ENCODE results near the gene TAB3.

TAB3 gene, protein sequence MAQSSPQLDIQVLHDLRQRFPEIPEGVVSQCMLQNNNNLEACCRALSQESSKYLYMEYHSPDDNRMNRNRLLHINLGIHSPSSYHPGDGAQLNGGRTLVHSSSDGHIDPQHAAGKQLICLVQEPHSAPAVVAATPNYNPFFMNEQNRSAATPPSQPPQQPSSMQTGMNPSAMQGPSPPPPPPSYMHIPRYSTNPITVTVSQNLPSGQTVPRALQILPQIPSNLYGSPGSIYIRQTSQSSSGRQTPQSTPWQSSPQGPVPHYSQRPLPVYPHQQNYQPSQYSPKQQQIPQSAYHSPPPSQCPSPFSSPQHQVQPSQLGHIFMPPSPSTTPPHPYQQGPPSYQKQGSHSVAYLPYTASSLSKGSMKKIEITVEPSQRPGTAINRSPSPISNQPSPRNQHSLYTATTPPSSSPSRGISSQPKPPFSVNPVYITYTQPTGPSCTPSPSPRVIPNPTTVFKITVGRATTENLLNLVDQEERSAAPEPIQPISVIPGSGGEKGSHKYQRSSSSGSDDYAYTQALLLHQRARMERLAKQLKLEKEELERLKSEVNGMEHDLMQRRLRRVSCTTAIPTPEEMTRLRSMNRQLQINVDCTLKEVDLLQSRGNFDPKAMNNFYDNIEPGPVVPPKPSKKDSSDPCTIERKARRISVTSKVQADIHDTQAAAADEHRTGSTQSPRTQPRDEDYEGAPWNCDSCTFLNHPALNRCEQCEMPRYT

DNA sequence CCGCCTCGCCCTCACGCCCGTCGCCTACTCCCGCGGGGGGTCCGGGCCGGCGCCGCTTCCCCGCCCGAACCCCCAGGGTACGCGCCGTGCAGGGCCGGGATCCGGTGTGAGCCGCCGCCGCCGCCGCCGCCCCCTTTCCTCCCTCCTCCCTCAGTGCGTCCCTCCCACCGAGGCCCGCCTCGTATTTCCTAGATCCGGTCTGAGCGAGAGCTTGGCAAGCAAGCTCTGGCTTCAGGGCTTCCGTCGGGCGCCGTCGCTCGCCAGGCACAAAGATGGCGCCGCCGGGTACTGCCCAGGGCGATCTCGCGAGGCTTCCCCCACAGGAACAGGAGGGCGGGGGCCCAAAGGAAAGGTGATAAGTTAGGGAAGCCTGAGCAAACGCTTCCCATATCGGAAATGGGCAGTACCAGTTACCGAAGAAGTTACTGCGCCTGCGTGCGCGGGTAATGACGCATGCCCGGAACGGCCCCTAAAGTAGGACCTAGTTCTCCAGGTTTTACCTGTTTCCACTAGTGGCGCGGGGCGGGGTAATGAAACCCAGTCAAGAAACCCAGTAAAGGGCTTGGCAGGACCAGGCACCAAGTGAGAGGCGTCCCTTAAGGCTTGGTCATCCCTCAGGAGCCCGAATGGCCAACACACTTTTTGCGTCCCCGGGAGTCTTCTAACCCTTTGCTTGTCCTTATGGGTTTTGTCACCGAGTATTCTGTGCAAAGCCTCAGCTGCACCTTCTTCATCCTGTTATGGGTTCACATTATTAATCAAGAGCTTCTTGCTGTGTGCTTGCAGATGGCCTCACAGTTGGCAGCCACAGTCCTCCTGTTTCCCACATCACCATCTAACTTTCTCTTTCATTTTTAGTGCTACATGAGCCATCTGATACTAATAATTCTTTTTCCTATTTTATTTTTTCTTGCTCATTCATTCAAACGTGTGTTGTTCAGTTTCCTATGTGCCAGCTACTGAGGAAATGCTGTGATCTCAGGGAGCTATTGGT lies at the start of gene TAB3:
Gene TAB3, minus strand, starts transcription at position 108 of the 994 bp plus-strand sequence. CDS start 29,666 bp downstream, outside the sequence.
- peak; percentile 91 for DNase-seq (ENCODE audit: low spot score)

DNA sequence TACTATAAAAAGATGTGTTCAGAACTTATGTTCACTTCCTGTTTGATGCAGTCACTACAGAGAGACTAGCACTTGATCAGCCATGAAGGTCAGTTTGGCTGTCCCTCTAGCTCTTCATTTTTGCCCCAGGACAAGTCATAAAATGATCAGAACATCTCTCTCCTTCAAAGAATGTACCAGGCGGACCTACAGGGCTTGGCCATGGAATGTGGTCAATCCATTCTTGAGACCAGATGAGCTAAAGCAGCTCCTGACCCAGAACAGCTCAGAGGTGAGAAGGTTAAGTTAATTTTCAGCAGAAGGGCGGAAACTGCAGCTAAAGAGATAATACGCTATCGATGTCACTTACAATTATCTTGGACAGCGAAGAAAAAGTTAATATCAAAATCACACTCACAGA lies 49.2 kb upstream of the TAB3 start:
- no peak for DNase-seq (ENCODE audit: low spot score)

DNA sequence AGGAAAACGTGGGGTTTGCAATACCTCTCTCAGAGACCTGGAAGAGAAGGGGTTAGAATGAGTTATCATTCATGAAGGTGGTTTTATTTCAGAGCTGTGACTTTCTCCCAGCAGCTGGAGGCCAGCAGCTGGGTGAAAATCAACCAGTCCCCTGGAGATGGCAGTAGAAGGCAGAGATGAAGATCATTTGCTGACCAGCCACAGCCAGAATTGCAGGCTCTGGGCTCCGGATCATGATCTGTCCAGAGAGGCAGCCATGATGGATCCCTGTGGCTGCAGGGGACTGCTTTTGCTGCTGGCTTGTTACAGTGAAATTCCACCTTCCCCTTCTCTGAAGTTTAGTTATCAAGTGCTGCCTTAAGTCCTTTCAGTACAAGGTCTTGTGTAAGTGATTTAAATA lies 46.9 kb upstream of the TAB3 start:
- peak; percentile 52 for DNase-seq (ENCODE audit: low spot score)

DNA sequence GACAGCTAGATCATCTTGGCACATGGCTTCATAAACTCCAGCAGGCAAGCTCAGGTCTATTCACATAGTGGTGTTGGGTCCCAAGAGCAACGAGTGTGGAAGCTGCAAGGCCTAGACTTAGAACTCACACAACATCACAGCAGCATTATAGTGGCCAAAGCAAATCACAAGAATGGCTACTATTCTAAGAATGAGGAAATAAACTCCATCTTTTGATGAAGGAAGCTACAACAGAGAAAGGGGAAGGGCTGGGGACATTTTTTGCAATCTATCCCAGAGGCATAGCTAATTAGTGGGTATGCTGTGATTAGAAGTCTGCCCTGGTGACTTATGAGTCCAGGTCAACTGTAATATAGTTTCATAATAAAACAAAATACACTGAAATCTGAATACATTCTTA lies 42.9 kb upstream of the TAB3 start:
- no peak for DNase-seq (ENCODE audit: low spot score)

DNA sequence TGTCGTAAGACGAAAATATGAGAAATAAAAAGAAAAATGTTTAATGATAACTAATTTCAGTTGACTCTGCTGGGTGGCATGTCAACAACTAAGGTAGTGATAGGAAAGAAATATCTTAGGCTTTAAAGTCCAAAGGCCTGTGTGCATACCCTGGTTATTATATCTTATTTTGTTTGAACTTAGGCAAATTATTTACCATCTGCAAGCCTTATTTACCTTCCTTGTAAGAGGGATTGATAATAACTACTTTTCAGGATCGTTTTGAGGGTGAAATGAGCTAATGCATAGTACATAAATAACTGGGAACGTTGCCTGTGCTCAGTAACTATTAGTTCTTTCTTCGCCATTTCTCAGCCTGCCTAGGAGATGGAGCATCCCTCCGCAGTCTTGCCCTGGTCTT lies 41.6 kb upstream of the TAB3 start:
- no peak for DNase-seq (ENCODE audit: low spot score)

DNA sequence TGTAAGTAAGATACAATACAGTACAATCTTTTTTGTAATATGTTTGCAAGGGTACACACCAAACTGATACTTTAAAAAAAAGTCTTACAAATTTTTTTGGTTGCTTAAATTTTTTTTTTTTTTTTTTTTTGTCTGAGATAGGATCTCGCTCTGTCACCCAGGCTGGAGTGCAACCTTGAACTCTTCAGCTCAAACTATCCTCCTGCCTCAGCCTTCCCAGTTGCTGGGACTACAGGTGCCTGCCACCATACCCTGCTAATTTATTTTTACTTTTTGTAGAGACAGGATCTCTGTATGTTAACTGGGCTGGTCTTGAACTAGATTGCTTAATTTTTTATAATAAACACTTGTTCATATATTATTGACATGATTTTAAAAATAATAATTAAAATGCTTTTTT lies 41.1 kb upstream of the TAB3 start:
- no peak for DNase-seq (ENCODE audit: low spot score)

DNA sequence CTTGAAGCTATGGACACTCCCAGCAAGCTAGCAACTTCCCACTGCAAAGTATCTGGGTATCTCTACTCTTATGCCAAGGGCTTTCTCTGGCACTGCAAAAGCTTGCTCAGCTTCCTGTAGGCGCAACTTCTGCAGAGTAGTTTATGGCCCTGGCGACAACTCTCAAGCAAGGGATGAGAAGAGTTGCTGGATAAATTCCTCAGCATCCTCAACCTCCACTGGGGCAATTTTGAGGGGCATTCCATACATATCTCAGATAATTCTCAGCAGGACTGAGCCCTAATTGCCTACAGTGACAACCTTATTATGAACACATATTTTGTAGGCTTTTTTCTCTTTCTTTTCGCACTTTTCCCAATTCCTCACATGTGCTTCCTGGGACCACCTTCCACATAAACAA lies 31.2 kb upstream of the TAB3 start:
- DNase-seq (ENCODE audit: low spot score), result no peak

DNA sequence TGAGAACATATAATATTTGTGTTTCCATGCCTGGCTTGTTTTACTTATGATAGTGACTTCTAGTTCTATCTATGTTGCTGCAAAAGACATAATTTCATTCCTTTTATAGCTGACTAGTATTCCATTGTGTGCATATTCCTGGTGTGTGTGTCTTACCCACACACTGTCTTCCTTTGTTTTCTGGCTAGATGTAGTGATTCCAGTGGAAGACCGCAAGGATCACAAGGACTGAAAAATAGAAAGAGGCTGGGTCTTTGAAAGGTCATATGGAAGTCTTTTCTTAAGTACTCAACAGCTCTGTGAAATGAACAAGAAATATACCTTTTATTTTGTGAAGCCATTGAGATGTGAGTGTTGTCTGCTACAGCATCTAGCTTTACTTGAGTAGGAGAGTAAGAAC lies 29.4 kb upstream of the TAB3 start:
- no peak for DNase-seq (ENCODE audit: low spot score)

DNA sequence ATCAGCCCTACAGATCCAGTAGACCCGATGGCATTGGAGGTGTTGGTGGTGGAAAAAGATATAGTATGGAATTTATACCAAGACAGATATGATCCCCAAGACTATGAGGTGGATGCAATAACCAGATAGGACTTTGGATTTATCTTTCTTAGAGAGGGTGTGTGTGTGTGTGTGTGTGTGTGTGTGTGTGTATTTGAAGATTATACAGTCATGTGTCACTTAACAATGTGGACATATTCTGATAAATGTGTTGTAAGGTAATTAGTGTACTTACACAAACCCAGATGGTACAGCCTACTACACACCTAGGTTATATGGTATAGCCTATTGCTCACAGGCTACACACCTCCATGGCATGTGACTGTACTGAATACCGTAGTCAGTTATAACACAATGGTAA lies 24.4 kb upstream of the TAB3 start:
- DNase-seq (ENCODE audit: low spot score), result no peak

DNA sequence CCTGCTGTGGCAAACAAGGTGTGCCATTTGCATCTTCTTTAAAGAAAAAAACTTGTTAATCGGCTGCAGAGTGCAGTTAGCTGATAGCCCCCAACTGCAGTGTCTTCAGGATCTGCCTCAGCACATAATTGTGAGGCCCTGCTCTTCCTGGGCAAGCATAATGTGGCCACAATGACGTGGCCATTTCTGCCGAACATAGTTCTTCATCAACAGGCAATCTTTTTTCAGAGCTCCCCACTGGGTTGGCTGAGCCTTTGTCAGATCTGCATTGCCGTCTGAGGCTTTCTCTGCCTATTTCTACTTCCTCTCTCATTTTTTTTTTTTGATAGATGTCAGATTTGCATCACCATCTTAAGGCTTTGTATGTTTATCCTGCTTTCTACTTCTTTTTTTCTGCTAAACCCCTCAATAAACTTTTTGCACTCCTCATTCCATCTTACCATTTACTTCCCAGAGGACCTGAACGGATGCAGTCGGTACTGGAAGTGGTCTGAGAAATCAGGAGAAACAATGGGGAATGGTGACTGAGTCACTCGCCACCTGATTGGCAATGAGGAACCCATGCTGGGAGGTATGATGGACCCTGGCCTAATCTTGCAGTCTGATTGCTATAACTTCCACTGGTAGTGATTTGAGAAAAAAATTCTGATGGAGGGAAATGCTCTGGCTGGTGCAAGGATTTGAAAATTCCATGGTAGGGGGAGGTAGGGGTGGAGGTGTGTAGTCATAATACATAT lies 21.2 kb upstream of the TAB3 start:
- no peak for DNase-seq (ENCODE audit: low spot score)

DNA sequence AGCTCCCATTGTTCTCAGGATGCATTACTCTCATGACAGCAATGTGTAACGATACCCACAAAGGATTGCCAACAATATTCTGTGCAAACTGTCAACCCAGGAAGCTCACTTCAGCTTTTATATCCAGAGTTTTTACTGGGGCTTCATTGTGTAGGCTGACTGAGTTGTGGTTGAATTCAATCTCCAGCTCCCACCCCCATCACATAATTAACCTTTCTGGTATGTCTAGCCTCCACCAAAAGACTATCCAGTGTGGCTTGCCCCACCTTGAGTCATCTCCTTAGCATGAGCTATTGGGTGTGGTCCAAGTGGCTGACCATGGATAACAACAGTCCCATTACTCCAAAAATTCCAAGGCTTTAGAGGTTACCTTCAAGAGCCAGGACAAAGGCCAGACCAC lies 17.7 kb upstream of the TAB3 start:
- DNase-seq (ENCODE audit: low spot score), result peak; percentile 31

DNA sequence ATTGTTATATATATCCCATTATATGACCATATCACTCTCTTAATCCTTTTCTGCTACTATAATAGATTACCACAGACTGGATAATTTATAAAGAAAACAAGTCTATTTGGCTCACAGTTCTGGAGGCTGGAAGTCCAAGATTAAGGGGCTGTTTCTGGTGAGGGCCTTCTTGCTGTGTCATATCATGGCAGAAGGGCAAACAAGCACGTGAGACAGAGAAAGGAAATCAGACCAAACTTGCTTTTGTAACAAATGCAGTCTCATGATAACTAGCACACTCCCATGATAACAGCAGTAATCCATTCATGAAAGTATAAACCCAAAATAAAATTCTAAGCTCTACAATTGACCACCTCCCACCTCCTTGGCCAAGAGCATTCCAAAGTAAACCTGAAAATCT lies 16.3 kb upstream of the TAB3 start:
- no peak for DNase-seq (ENCODE audit: low spot score)

DNA sequence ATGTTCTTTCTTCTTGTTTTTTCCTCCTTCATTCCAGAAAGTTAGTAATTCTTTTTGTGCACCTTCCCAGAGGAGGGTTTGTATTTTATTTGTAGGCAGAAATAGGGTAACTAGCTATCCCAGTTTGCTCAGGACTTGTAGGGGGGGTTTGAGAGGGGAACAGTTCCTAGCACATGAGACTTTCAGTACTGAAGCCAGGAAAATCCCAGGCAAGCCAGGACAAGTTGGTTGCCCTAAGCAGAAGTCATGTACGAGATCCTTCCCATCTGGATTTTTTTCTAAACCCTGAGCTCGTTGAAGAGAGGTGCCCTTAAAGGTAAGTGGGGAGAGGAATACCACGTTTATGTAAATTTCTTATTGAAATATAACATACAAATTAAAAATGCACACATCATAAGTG lies 15.6 kb upstream of the TAB3 start:
- DNase-seq (ENCODE audit: low spot score), result no peak

DNA sequence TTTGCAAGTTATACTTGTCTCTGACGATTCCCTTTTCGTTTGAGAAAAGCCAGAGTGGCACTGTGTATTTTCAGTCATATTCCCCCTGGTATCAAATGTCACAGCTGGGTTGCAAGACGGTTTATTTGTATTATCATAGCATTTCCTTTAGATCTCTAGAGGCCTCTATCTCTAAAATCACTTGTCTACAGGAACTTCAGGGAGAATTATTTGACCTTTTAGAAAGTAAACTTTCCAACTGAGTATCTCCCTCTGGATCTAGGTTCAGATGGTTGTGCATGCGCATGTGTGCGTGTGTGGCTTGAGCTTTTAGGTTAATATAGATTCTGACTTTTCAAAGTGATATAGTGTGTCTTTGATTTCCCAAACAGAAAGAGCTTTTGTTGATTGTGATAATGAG lies 15.1 kb upstream of the TAB3 start:
- no peak for DNase-seq (ENCODE audit: low spot score)

DNA sequence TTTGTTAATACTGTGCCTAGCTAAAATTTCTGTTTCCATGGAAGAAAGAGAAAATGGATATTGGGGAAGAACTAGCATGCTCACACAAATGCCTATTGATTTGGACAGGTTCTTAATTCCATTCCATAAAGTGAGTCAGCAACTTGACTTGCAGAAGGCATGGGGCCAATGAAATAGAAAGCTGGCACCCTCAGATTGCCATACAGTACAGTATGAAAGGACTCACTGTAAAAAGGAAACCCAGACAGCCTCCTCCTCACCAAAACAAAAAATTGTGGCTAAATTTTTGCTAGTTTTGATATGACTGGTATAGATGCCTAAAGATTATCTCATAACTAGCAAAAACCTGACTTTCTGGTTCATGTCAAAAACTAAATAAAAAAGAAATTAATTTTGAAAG lies 11.2 kb upstream of the TAB3 start:
- DNase-seq (ENCODE audit: low spot score), result peak; percentile 4

DNA sequence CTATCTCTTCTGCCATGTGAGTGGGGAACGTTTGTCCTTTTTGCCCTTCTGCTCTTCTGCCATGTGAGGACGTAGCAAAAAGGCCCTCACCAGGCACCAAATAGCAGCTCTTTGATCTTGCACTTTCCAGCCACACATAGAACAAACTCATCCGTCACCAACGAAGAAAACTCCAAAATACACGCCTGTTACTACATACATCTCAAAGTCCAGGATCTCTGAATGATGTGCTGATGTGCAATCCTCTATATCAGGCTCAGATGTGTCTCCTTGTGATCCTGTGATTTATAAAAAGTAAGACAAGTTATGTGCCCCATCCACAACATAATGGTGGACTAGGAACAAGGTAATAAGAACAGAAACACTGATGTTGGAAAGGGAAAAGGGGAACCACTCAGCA lies 9.8 kb upstream of the TAB3 start:
- no peak for DNase-seq (ENCODE audit: low spot score)

DNA sequence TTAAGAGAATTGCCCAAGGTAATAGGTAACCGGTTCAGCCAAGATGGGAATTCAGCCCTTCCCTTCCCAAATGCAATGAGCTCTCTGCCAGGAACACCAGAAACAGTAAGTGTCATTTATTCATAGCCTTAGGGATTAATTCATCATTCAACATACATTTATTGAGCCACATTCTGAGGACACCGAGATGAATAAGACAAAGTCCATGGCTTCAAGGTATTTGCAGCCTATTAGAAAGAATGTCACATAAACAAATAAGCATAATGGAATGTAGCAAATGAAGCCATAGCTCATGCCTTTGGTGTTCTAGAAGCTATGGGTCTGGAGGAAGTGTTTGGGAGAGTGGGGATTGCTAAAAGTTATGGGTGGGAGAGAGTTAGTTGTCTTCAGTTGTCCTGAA lies 6.3 kb upstream of the TAB3 start:
- no peak for DNase-seq (ENCODE audit: low spot score)

DNA sequence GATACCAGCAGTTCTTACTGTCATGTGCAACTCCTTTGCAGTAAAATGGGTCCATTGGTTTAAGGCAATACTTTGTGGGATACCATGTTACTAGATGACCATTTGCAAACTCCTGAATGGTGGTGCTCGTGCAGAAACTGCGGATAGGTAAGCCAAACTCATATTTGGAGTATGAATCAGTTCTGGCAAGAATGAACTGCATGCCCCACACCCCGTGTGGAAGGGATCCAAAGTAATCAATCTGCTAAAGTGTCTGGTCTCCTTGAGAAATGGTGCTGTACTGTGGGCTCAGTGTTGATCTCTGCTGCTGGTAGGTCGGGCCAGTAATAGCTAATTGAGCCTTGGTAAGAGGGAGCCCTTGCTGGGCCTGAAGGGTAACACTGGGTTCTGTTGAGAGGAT lies 4.2 kb upstream of the TAB3 start:
- no peak for DNase-seq (ENCODE audit: low spot score)

DNA sequence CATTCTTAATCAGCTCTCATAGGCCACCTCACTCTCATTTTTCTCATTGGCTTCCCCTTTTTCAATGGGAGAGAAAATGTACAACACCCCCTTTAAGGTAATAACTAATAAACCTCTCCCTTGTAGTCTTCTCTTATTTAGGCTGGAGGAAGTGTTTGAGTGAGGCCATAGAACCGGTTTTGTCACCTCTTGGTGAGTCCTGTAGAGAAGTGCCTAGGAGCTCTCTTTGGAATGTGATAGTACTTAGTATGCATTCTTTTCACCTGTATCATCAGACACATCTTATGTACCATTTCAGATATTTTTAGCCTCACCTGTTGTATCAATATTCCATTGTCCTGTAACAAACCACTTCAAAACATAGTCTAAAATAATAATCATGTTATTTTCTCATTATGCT lies 3.5 kb upstream of the TAB3 start:
- DNase-seq (ENCODE audit: low spot score), result no peak

DNA sequence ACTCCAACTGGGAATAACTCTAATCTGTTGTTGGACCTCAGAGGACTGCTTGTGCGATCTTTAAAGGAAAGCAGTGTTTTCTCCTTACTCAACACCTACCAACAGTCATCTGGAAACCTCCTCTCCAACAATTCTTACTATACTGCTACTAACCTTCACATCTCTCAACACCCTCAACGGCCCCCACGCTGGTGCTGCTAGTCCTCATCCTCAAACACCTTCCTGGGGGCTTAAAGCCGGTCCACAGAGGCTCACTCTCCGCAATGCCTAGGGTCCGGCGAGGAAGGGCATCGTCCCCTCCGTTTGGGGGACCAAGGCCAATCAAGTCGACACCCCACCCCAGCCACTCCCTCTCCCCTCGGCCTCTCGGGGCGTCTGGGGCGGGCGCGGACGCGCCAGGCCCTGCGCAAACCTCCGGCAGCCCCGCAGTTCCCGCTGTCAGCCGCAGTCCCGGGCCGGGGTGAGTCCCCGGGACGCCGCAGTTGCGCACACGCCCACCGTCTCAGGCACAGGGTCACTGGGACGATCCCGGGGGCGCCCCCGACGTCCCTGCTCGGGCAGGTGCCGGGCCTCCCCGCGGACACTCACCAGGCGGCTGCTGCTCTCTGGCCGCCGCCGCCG lies 418 bp downstream of the TAB3 start:
- DNase-seq (ENCODE audit: low spot score), result peak; percentile 30

DNA sequence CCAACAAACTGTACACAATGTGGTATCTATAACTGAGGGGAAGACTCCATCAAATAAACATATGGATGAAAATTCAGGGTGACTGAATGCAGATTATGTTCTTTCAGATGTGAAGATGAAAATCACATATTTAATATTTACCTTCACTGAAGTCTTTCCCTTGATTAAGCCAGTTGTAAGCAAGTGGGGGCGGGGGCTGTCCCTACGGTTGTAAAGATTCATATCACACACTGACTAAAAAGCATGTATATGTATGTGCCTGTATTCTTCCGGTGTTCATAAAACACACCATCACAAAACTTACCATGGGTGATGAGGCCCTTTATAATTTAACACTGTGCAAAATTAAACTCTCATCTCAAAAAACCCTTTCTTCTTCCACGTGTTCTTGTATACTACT lies 1.3 kb downstream of the TAB3 start:
- DNase-seq (ENCODE audit: low spot score), result no peak
